A549 (cell line): ENCODE results near the gene HNF1A.

Source experiments
- BHLHE40 ChIP-seq: IDR thresholded peaks from 2 replicates; pipeline ENCODE4 v1.6.1; 2012; ENCODE audit warnings: low read depth, low read length, inconsistent platforms
- CBX8 ChIP-seq: fragments of 200-600 bp; sonication (generic); IDR thresholded peaks from 2 replicates; pipeline ENCODE4 v1.6.1; 2016
- CTCF ChIP-seq: fragments of >200 bp; sonication (Bioruptor Twin); formaldehyde crosslinking; IDR thresholded peaks from 3 replicates; pipeline ENCODE4 v1.5.1; 2016
- EP300 ChIP-seq, 2 experiments: fragments of >200 bp; sonication (Bioruptor Twin); formaldehyde crosslinking; IDR thresholded peaks; 2 replicates in 1 of 2; 3 replicates in 1 of 2; pipeline ENCODE4 v1.6.1; 2016 to 2017
- FOSB ChIP-seq: fragments of 250-450 bp; sonication (Bioruptor Pico); IDR thresholded peaks from 2 replicates; pipeline ENCODE4 v1.5.0; 2020; ENCODE audit warnings: mild to moderate bottlenecking, moderate library complexity
- FOXS1 ChIP-seq: fragments of 250-450 bp; sonication (Bioruptor Pico); IDR thresholded peaks from 2 replicates; pipeline ENCODE4 v1.5.0; 2020; ENCODE audit warnings: mild to moderate bottlenecking, moderate library complexity
- HOXA7 ChIP-seq: fragments of 250-450 bp; sonication (Bioruptor Pico); IDR thresholded peaks from 2 replicates; pipeline ENCODE4 v1.5.0; 2020; ENCODE audit warnings: mild to moderate bottlenecking, moderate library complexity
- JUNB ChIP-seq: fragments of >200 bp; sonication (Bioruptor Twin); formaldehyde crosslinking; IDR thresholded peaks from 2 replicates; pipeline ENCODE4 v1.6.1; 2016
- NFE2L2 ChIP-seq: fragments of 150-350 bp; conservative IDR thresholded peaks from 2 replicates; pipeline ENCODE4 v1.6.1; 2014; ENCODE audit warnings: low read length
- PHF8 ChIP-seq: fragments of 200-600 bp; sonication (generic); IDR thresholded peaks from 2 replicates; pipeline ENCODE4 v1.6.1; 2016; ENCODE audit warnings: low read depth, mild to moderate bottlenecking, antibody characterized with exemption, moderate library complexity, borderline replicate concordance
- POLR2A ChIP-seq: IDR thresholded peaks from 2 replicates; pipeline ENCODE4 v1.6.1; 2012; ENCODE audit warnings: mild to moderate bottlenecking, low read length
- RCOR1 ChIP-seq: fragments of 150-350 bp; IDR thresholded peaks from 2 replicates; pipeline ENCODE4 v1.6.1; 2014; ENCODE audit warnings: antibody characterized with exemption, low read length, low read depth
- ZNF302 ChIP-seq: fragments of 250-450 bp; sonication (Bioruptor Pico); IDR thresholded peaks from 2 replicates; pipeline ENCODE4 v1.9.0; 2021; ENCODE audit warnings: inconsistent platforms, mild to moderate bottlenecking, moderate library complexity

GRCh38 chr12:121022713-121023112 is 44.4 kb downstream of the HNF1A start:
- TF ChIP-seq CTCF (no peak), NFE2L2 (no peak), FOXS1 (CRISPR knock-in tag) (no peak), CBX8 (no peak), FOSB (CRISPR knock-in tag) (no peak), EP300 (IDR thresholded peaks at IDR 0.05) (no peak), JUNB (no peak), HOXA7 (no peak), RCOR1 (no peak), ZNF302 (no peak), PHF8 (no peak), BHLHE40 (no peak), POLR2A (no peak)
